ENCODE results near the gene DHX40.
"Not testable (repeated sequence)": the region's sequence is repeated elsewhere in the genome, so short reads cannot be mapped to it uniquely, and the experiment has no call there.

DHX40 gene

GRCh38 chr17:59627770-59628171, 62.4 kb downstream of the DHX40 start:
- no peak for DNase-seq (ENCODE audit: low read depth in 2 of 2, low spot score in 1 of 2)

DNA sequence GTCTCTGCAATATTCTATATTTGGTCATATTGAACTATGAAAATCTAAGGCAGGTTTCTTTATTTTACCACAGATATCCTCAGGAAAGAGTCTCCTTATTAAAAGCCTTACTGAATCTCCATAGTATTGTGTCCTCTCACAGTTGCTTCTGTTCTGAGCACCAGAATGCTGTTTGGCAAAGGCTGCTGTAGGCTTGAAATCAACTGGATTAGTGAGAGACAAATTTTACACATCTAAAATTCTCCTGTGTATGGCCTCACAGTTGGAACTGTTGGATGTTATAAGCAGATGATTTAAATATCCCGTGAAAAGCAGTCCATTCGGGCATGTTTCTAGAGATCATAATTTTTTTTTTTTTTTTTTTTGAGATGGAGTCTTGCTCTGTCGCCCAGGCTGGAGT, 63.8 kb downstream of the DHX40 start:
- DNase-seq (ENCODE audit: low read depth in 2 of 2, low spot score in 1 of 2), result no peak

DNA sequence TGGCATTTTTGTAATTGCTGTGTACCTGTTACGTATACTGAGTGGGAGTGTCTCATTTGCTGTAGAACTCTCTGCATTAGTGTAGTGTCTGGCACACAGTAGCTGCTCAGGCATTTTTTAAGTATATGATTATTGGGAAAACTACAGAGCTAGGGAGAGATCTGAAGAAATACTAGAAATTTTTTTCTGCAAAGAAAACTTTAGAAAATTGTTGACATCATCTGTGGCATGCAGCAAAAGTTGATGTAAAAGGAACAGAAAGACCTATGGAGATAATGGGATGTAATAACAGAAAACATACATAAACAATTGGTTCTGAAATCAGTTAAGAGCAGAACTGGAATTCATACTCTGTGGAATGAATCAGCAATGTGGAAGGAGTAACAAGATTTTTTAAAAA, 65.9 kb downstream of the DHX40 start:
- no peak for DNase-seq (ENCODE audit: low read depth in 2 of 2, low spot score in 1 of 2)

- no peak for DNase-seq (ENCODE audit: low read depth in 2 of 2, low spot score in 1 of 2)
Measured at GRCh38 chr17:59632398-59632797, 67.0 kb downstream of the DHX40 start.

DNA sequence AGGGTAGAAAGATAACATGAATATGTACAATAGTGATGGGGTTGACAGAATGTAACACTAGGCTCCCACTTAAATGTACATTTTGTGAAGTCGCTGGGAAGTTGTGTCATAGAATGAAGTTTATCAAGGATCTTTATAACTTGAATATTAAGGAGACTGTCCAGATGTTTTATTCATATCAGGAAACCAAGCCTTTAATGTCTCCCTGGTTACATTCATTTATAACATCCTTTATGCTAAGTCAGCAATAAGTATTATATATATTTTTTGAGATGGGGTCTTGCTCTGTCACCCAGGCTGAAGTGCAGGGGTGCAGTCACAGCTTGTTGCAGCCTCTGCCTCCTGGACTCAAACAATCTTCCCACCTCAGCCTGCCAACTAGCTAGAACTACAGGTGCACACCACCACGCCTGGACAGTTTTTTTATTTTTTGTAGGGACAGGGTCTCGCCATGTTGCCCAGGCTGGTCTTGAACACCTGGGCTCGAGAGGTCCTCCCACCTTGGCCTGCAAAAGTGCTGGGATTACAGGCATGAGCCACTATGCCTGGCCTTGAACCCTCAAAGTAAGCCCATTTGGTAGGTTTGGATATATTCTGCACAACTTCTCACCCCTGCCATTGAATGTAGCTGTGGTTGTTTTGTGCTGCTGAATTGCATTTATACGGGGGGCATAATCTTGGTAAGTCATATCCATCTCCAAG, 68.4 kb downstream of the DHX40 start:
- no peak for DNase-seq (ENCODE audit: low read depth in 2 of 2, low spot score in 1 of 2)

GRCh38 chr17:59634632-59635541, 69.5 kb downstream of the DHX40 start:
- no peak for DNase-seq (ENCODE audit: low read depth in 2 of 2, low spot score in 1 of 2)

DNA sequence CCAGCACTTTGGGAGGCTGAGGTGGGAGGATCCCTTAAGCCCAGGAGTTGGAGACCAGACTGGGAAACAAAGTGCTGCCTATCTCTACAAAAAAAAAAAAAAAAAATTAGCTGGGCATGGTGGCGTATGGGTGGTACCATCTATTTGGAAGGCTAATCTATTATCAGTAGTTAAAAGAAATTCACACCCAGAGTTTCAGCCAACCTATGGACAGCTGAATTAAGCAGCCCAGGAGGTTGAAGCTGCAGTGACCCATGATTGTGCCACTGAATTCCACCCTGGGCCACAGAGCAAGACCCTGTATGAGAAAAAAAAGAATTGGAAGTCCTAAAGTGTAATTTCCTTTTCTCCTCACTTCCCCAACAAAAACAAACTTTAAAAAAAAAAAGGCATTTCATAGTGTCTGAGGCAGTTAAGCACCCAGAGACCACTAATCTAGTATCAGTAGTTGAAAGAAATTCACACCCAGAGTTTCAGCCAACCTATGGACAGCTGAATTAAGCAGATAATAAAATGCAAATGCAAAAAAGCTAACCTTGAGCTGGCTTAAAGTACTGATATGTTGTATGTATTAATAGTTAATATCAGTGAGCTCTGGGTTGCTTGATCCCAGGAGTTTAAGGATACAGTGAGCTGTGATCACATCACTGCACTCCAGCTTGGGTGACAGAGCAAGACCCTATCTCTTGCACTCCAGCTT, 72.4 kb downstream of the DHX40 start:
- no peak for DNase-seq (ENCODE audit: low read depth in 2 of 2, low spot score in 1 of 2)

DNA sequence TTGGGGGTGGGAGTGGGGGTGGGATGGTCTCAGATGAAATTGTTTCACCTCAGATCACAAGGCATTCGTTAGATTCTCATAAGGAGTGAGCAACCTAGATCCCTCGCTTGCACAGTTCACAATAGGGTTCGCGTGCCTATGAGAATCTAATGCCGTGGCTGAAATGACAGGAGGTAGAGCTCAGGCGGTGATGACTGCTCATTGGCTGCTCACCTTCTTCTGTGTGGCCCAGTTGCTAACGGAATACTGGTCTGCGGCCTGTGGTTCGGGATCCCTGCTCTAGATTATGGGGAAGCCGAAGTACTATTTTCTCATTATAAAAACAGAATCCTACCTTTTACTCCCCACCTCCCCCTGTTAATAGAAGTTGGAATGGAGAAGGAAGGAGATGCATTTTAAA, 73.1 kb downstream of the DHX40 start:
- no peak for DNase-seq (ENCODE audit: low read depth in 2 of 2, low spot score in 1 of 2)

GRCh38 chr17:59641799-59642484, 76.5 kb downstream of the DHX40 start:
- no peak for DNase-seq (ENCODE audit: low read depth in 2 of 2, low spot score in 1 of 2)

DNA sequence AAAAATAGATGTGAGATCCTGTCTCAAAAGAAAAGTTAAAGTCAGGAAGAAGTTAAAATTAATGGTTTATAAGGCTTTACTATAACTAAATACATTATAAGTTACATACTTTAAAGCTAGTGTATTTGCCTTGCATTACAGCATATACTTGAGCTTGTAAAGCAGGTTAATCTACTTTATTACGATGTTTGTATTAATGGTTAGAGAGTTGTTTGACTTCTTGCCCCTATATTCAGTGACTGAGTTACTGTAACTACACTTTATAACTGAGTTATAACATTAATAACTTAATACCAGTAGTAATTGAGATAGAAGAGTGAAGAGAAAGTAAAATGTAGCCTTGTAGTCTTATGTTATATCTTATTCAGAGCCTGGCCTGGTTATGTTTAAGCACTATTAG, 77.2 kb downstream of the DHX40 start:
- DNase-seq (ENCODE audit: low read depth in 2 of 2, low spot score in 1 of 2), result no peak

- no peak for DNase-seq (ENCODE audit: low read depth in 2 of 2, low spot score in 1 of 2)
Measured at GRCh38 chr17:59643159-59644140, 78.0 kb downstream of the DHX40 start.

DNA sequence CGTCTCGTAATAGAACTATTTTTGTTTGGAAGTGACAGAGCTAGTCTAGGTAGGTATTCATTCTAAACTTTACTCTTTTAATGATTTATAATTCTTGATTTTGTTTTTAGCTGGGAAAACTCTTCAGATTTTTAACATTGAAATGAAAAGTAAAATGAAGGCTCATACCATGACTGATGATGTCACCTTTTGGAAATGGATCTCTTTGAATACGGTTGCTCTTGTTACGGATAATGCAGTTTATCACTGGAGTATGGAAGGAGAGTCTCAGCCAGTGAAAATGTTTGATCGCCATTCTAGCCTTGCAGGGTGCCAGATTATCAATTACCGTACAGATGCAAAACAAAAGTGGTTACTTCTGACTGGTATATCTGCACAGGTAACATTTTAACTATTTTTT, 81.9 kb downstream of the DHX40 start:
- no peak for DNase-seq (ENCODE audit: low read depth in 2 of 2, low spot score in 1 of 2)

DNA sequence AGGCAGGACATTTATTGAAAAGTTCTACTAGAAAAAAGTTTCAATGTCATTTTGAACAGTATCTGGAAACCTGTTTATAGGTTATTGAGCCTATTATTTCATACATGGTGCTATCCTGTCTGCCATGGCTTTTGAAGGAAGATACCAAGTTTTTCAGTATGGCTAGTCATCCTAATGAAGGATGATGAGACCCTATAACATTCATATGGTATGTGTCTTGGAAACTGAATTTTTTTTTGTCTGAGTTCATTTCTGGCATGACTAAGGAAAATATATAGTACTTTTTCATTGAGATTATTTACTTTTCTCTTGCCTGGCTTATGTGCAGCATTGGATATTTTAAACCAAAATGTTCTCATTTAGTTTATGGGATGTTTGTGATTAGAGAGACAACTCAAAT, 84.5 kb downstream of the DHX40 start:
- DNase-seq (ENCODE audit: low read depth in 2 of 2, low spot score in 1 of 2), result no peak

GRCh38 chr17:59650642-59651041, 85.2 kb downstream of the DHX40 start:
- DNase-seq (ENCODE audit: low read depth in 2 of 2, low spot score in 1 of 2), result no peak

DNA sequence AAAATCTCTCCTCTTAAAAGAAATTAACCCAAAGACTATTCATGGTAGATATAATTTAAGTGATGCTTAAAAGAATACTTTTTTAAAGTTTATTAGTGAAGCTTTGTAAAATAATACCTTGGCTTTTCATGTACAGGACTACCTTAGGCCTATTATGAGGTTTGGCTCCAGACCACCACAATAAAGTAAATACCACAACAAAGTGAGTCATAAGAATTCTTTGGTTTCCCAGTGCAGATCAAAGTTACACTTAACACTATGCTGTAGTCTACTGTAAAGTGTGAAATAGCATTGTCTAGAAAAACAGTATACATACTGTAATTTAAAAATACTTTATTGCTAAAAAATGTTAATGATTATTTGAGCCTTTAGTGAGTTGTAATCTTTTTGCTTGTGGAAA, 85.9 kb downstream of the DHX40 start:
- DNase-seq (ENCODE audit: low read depth in 2 of 2, low spot score in 1 of 2), result no peak

DNA sequence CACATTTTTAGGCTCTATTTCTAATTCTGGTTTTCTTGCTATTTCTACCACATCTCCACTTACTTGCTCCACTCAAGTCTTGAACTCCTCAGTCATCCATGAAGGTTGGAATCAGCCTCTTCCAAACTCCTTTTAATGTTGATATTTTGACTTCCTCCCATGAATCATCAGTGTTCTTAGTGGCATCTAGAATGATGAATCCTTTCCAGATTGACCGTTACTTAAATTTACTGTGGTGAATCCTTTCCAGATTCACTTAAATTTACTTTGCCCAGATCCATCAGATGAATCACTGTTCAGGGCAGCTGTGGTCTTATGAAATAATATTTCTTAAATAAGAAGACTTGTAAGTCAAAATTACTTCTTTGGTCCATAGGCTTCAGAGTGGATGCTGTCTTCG, 86.7 kb downstream of the DHX40 start:
- DNase-seq (ENCODE audit: low read depth in 2 of 2, low spot score in 1 of 2), result no peak

GRCh38 chr17:59656624-59657023, 91.2 kb downstream of the DHX40 start:
- not testable (repeated sequence) for DNase-seq (ENCODE audit: low read depth in 2 of 2, low spot score in 1 of 2)

All from stimulated activated CD8-positive, alpha-beta memory T cell treated with anti-CD3 and anti-CD28 coated beads, Interleukin-4, amount 100 ng/mL, for 1 hour (primary cell).